ENCODE results near the gene POLR2J.
A peak's percentile ranks its signal among the peaks of the same experiment; 100 is the strongest.
"Not testable (repeated sequence)": the region's sequence is repeated elsewhere in the genome, so short reads cannot be mapped to it uniquely, and the experiment has no call there.

Gene POLR2J

GRCh38 chr7:102478314-102479208 is at the start of gene POLR2J:
Gene POLR2J (minus strand): TSS chr7:102478922. CDS start chr7:102478860, 62 bp downstream.
- not testable (repeated sequence) for H3K9me3 Mint-ChIP-seq; H3K27ac Mint-ChIP-seq; H3K27me3 Mint-ChIP-seq (ENCODE audit: low read depth, poor library complexity); H3K36me3 Mint-ChIP-seq (ENCODE audit: low read depth); H3K4me1 Mint-ChIP-seq
- H3K4me3 Mint-ChIP-seq = peak within 1 kb of the TSS; percentile 82
- peak; percentile 72 for DNase-seq

GRCh38 chr7:102527822-102528793 is 49.4 kb upstream of the POLR2J start:
- not testable (repeated sequence) for H3K27me3 Mint-ChIP-seq (ENCODE audit: low read depth, poor library complexity); H3K9me3 Mint-ChIP-seq; DNase-seq; H3K36me3 Mint-ChIP-seq (ENCODE audit: low read depth); H3K4me3 Mint-ChIP-seq; H3K27ac Mint-ChIP-seq; H3K4me1 Mint-ChIP-seq

GRCh38 chr7:102527182-102527581 is 48.5 kb upstream of the POLR2J start:
- H3K27me3 Mint-ChIP-seq (ENCODE audit: low read depth, poor library complexity); DNase-seq; H3K27ac Mint-ChIP-seq; H3K4me1 Mint-ChIP-seq; H3K9me3 Mint-ChIP-seq; H3K4me3 Mint-ChIP-seq; H3K36me3 Mint-ChIP-seq (ENCODE audit: low read depth): not testable (repeated sequence)

- not testable (repeated sequence) for H3K36me3 Mint-ChIP-seq (ENCODE audit: low read depth); H3K4me3 Mint-ChIP-seq; H3K27ac Mint-ChIP-seq; DNase-seq; H3K27me3 Mint-ChIP-seq (ENCODE audit: low read depth, poor library complexity); H3K4me1 Mint-ChIP-seq; H3K9me3 Mint-ChIP-seq
These were observed 46.1 kb upstream of the POLR2J start for GRCh38 chr7:102524803-102525202.

GRCh38 chr7:102520797-102521196 is 42.1 kb upstream of the POLR2J start:
- H3K4me3 Mint-ChIP-seq; H3K9me3 Mint-ChIP-seq; DNase-seq; H3K4me1 Mint-ChIP-seq; H3K36me3 Mint-ChIP-seq (ENCODE audit: low read depth); H3K27ac Mint-ChIP-seq; H3K27me3 Mint-ChIP-seq (ENCODE audit: low read depth, poor library complexity): not testable (repeated sequence)

- H3K4me3 Mint-ChIP-seq = peak within 1 kb of the TSS; percentile 52
- not testable (repeated sequence) for H3K4me1 Mint-ChIP-seq; H3K9me3 Mint-ChIP-seq; H3K36me3 Mint-ChIP-seq (ENCODE audit: low read depth); H3K27ac Mint-ChIP-seq; H3K27me3 Mint-ChIP-seq (ENCODE audit: low read depth, poor library complexity)
- peak; percentile 18 for DNase-seq
These were observed 38.9 kb upstream of the POLR2J start, which contains the start of gene RASA4B for GRCh38 chr7:102517550-102518147. Gene RASA4B (minus strand): TSS chr7:102517777. CDS start chr7:102517710, 67 bp downstream.

GRCh38 chr7:102516951-102517350 is 38.2 kb upstream of the POLR2J start:
- not testable (repeated sequence) for DNase-seq; H3K27me3 Mint-ChIP-seq (ENCODE audit: low read depth, poor library complexity); H3K4me1 Mint-ChIP-seq; H3K27ac Mint-ChIP-seq; H3K36me3 Mint-ChIP-seq (ENCODE audit: low read depth); H3K4me3 Mint-ChIP-seq; H3K9me3 Mint-ChIP-seq

GRCh38 chr7:102515889-102516288 is 37.2 kb upstream of the POLR2J start:
- H3K27me3 Mint-ChIP-seq (ENCODE audit: low read depth, poor library complexity); H3K36me3 Mint-ChIP-seq (ENCODE audit: low read depth); H3K27ac Mint-ChIP-seq; DNase-seq; H3K9me3 Mint-ChIP-seq; H3K4me3 Mint-ChIP-seq; H3K4me1 Mint-ChIP-seq: not testable (repeated sequence)

GRCh38 chr7:102514881-102515721 is 36.4 kb upstream of the POLR2J start:
- not testable (repeated sequence) for H3K4me1 Mint-ChIP-seq; H3K36me3 Mint-ChIP-seq (ENCODE audit: low read depth); H3K27me3 Mint-ChIP-seq (ENCODE audit: low read depth, poor library complexity); DNase-seq; H3K27ac Mint-ChIP-seq; H3K9me3 Mint-ChIP-seq; H3K4me3 Mint-ChIP-seq

- peak; percentile 8 for DNase-seq
These were observed 34.0 kb upstream of the POLR2J start for GRCh38 chr7:102512642-102513221.

GRCh38 chr7:102511860-102512522 is 33.3 kb upstream of the POLR2J start:
- H3K4me1 Mint-ChIP-seq; H3K27ac Mint-ChIP-seq; H3K4me3 Mint-ChIP-seq; H3K27me3 Mint-ChIP-seq (ENCODE audit: low read depth, poor library complexity); H3K36me3 Mint-ChIP-seq (ENCODE audit: low read depth); H3K9me3 Mint-ChIP-seq; DNase-seq: not testable (repeated sequence)

More at GRCh38 chr7:102512642-102513221, 34.0 kb upstream of the POLR2J start:
- H3K4me1 Mint-ChIP-seq; H3K36me3 Mint-ChIP-seq (ENCODE audit: low read depth); H3K9me3 Mint-ChIP-seq; H3K27ac Mint-ChIP-seq; H3K27me3 Mint-ChIP-seq (ENCODE audit: low read depth, poor library complexity): not testable (repeated sequence)
- H3K4me3 Mint-ChIP-seq = peak overlapping the region; percentile 15

GRCh38 chr7:102510575-102510974 is 31.9 kb upstream of the POLR2J start:
- not testable (repeated sequence) for H3K36me3 Mint-ChIP-seq (ENCODE audit: low read depth); H3K27me3 Mint-ChIP-seq (ENCODE audit: low read depth, poor library complexity); H3K27ac Mint-ChIP-seq

More at GRCh38 chr7:102510575-102510974, 31.9 kb upstream of the POLR2J start:
- DNase-seq, H3K4me3 Mint-ChIP-seq, H3K9me3 Mint-ChIP-seq, H3K4me1 Mint-ChIP-seq: not testable (repeated sequence)

Measured in nephron progenitor cell (in vitro differentiated cells).